Right atrium auricular region (tissue), 2 donors: ENCODE measurements around the gene YBX2. TPM values are rescaled to one million over a fixed set of nuclear protein-coding genes. Genes with fewer than 3 reads are reported as not detected.
A peak's percentile ranks its signal among the peaks of the same experiment; 100 is the strongest.

ENCODE experiments used
- DNase-seq: peaks from one replicate; pipeline ENCODE4 v3.0.0-alpha.2; 2019; ENCODE audit warnings: low spot score
- H3K27ac ChIP-seq, 2 donors: fragments of 200-600 bp; sonication (generic); 1 replicate in 1 of 2; 2 replicates in 1 of 2; pipeline ENCODE4 v1.5.1; 2016 to 2019
- H3K27me3 ChIP-seq, 2 donors: fragments of 200-600 bp; sonication (generic); one replicate each; pipeline versions ENCODE4 v1.5.1 to v1.6.0; 2017 to 2019
- H3K36me3 ChIP-seq: fragments of 200-600 bp; sonication (generic); one replicate; pipeline ENCODE4 v1.5.1; 2016
- H3K4me1 ChIP-seq, 2 donors: fragments of 200-600 bp; sonication (generic); one replicate each; pipeline versions ENCODE4 v1.5.1 to v1.6.0; 2017 to 2019
- H3K4me3 ChIP-seq, 2 donors: fragments of 200-600 bp; sonication (generic); 1 replicate in 1 of 2; 2 replicates in 1 of 2; pipeline ENCODE4 v1.5.1; 2017 to 2019; ENCODE audit warnings: mild to moderate bottlenecking in 1 of 2, moderate library complexity in 1 of 2
- H3K9me3 ChIP-seq, 2 donors: fragments of 200-600 bp; sonication (generic); one replicate each; pipeline ENCODE4 v1.5.1; 2019
- CTCF ChIP-seq, 2 donors: fragments of 200-600 bp; sonication (generic); IDR thresholded peaks; one replicate each; pipeline ENCODE4 v1.5.1; 2019; ENCODE audit warnings: antibody characterized with exemption in 2 of 2
- total RNA-seq, 2 donors: library from RNA; depleted of rRNA; stranded (reverse); fragments of >200 nt; gene quantifications; one replicate each; pipeline ENCODE4 v1.1.0, GENCODE V29; 2016

YBX2 gene
- total RNA-seq, 2 donors from 2014 or later = 2.9 to 3.0 TPM

GRCh38 chr17:7313890-7314718 is 19.7 kb upstream of the YBX2 start:
- no peak for DNase-seq
- Histone ChIP-seq H3K27ac (peak overlapping the region; percentile 92 to 93), H3K4me1 (peaks cover 0 to 39% of the 10 kb centered on the region in 2 donors), H3K27me3 (no peaks in the 10 kb centered on the region), H3K9me3 (no peaks in the 10 kb centered on the region), H3K4me3 (peak overlapping the region; percentile 83 to 89), H3K36me3 (peaks cover 70% of the 10 kb centered on the region)
- no peak for TF ChIP-seq CTCF (IDR thresholded peaks at IDR 0.05)

GRCh38 chr17:7313088-7313889 is 18.9 kb upstream of the YBX2 start:
- TF ChIP-seq CTCF (IDR thresholded peaks at IDR 0.05) = no peak

GRCh38 chr17:7312432-7313087 is 18.1 kb upstream of the YBX2 start:
- Histone ChIP-seq H3K27ac (no peak overlapping the region), H3K36me3 (peaks cover 54% of the 10 kb centered on the region)
- TF ChIP-seq CTCF (IDR thresholded peaks at IDR 0.05) = no peak

More at GRCh38 chr17:7313088-7313889, 18.9 kb upstream of the YBX2 start:
- no peaks in the 10 kb centered on the region for H3K9me3 ChIP-seq
- no peak for DNase-seq
- no peak overlapping the region for H3K4me3 ChIP-seq
- H3K4me1 ChIP-seq = peaks cover 0 to 47% of the 10 kb centered on the region in 2 donors
- H3K27ac ChIP-seq = no peak overlapping the region
- peaks cover 62% of the 10 kb centered on the region for H3K36me3 ChIP-seq
- no peaks in the 10 kb centered on the region for H3K27me3 ChIP-seq

GRCh38 chr17:7311110-7311705 is 16.8 kb upstream of the YBX2 start:
- Histone ChIP-seq H3K9me3 (no peaks in the 10 kb centered on the region), H3K4me1 (peaks cover 0 to 53% of the 10 kb centered on the region in 2 donors), H3K4me3 (no peak overlapping the region), H3K36me3 (peaks cover 47% of the 10 kb centered on the region), H3K27ac (no peak overlapping the region), H3K27me3 (no peaks in the 10 kb centered on the region)
- TF ChIP-seq CTCF (IDR thresholded peaks at IDR 0.05) = no peak
- DNase-seq = no peak

More at GRCh38 chr17:7312432-7313087, 18.1 kb upstream of the YBX2 start:
- Histone ChIP-seq H3K9me3 (no peaks in the 10 kb centered on the region), H3K4me3 (no peak overlapping the region), H3K27me3 (no peaks in the 10 kb centered on the region), H3K4me1 (peaks cover 0 to 49% of the 10 kb centered on the region in 2 donors)
- DNase-seq = no peak

GRCh38 chr17:7309628-7310027 is 15.2 kb upstream of the YBX2 start:
- Histone ChIP-seq H3K4me3 (peak overlapping the region in 1 of 2 donors; percentile 90), H3K27ac (peak overlapping the region; percentile 99), H3K4me1 (peaks cover 0 to 46% of the 10 kb centered on the region in 2 donors), H3K27me3 (no peaks in the 10 kb centered on the region), H3K9me3 (no peaks in the 10 kb centered on the region), H3K36me3 (peaks cover 47% of the 10 kb centered on the region)
- TF ChIP-seq CTCF (IDR thresholded peaks at IDR 0.05) = no peak
- no peak for DNase-seq
